PC-3 (cell line): Measurements from ENCODE around the gene TRRAP.

ENCODE experiments used
- CTCF ChIP-seq: fragments of 300-600 bp; sonication (generic); conservative IDR thresholded peaks from 2 replicates; pipeline ENCODE4 v1.5.1; 2017; ENCODE audit warnings: antibody characterized with exemption, low read depth, mild to moderate bottlenecking, low read length
- EZH2 ChIP-seq: fragments of 300-600 bp; sonication (generic); IDR thresholded peaks from one replicate; pipeline ENCODE4 v1.6.1; 2017; ENCODE audit warnings: antibody characterized with exemption, mild to moderate bottlenecking, low read length; ENCODE audit not compliant: unreplicated experiment

- TF ChIP-seq CTCF (no peak), EZH2 (no peak)
Observed at GRCh38 chr7:98933321-98933720, 55.0 kb downstream of the TRRAP start.
